ENCODE measurements around the gene XYLB. TPM values are rescaled to one million over a fixed set of nuclear protein-coding genes. Genes with fewer than 3 reads are reported as not detected.
A peak's percentile ranks its signal among the peaks of the same experiment; 100 is the strongest.

XYLB gene
- polyA plus RNA-seq, 1 of the 3 experiments (the other 2 are of a cell fraction), result 2.7 TPM

- H3K79me2 ChIP-seq (ENCODE audit: insufficient read depth), result peaks cover 36% of the 10 kb centered on the region
- H2AFZ ChIP-seq (ENCODE audit: low read depth), result peak within 1 kb of the TSS; percentile 79
- peak within 1 kb of the TSS; percentile 93 for H3K4me2 ChIP-seq
- CTCF ChIA-PET, result interaction anchor here (0.7 to 2.0 kb wide), 3 partner anchors 26 to 288 kb away, joined by 3 to 8 read pairs (median 3); partner anchors contain the start of genes OXSR1 and XYLB
- no peaks in the 10 kb centered on the region for H3K27me3 ChIP-seq (ENCODE audit: insufficient read depth)
- H3K9ac ChIP-seq, result peak within 1 kb of the TSS; percentile 93
- peak within 1 kb of the TSS; percentile 48 to 92; a peak in 3 of 4 replicates for H3K27ac ChIP-seq (ENCODE audit: low read depth in 2 of 2, low read length in 1 of 2)
- 26% methylated on average over 18 of the region's 48 CpGs for WGBS (ENCODE audit: low lambda C conversion rate)
- H3K4me3 ChIP-seq (ENCODE audit: low read depth in 2 of 2, low read length in 1 of 2), result peak within 1 kb of the TSS; percentile 84 to 87
- peak; percentile 98 for DNase-seq
- H3K9me2 ChIP-seq, result no peaks in the 10 kb centered on the region
- no peaks in the 10 kb centered on the region for H3K9me3 ChIP-seq
- H3F3A ChIP-seq (replicated peaks; ENCODE audit: insufficient read depth), result no peaks in the 10 kb centered on the region
- H4K20me1 ChIP-seq (ENCODE audit: insufficient read depth), result peaks cover 22% of the 10 kb centered on the region
- no peaks in the 10 kb centered on the region for H3K36me3 ChIP-seq (replicated peaks in 1 of 2; ENCODE audit: control insufficient read depth in 1 of 2, insufficient read depth in 2 of 2, low read length in 1 of 2)
- peaks cover 0 to 21% of the 10 kb centered on the region in 2 experiments; a peak in 1 of 4 replicates for H3K4me1 ChIP-seq (ENCODE audit: control insufficient read depth in 1 of 2, insufficient read depth in 2 of 2, low read depth in 1 of 2, low read length in 1 of 2)
- peak; percentile 64; the same call in 1 of the 2 replicates for TF ChIP-seq MXI1 (IDR thresholded peaks at IDR 0.05; ENCODE audit: low read depth, low read length)
- TF ChIP-seq YY1 (IDR thresholded peaks at IDR 0.05; ENCODE audit: low read depth), result peak; percentile 63; the same call in 1 of the 2 replicates
- no peak for TF ChIP-seq GABPA (IDR thresholded peaks at IDR 0.05; ENCODE audit: low read depth)
- peak; percentile 84; the same call in 1 of the 2 replicates for TF ChIP-seq TAF1 (IDR thresholded peaks at IDR 0.05; ENCODE audit: borderline replicate concordance, low read depth, low read length)
- no peak for TF ChIP-seq GATA2 (CRISPR knock-in tag; IDR thresholded peaks at IDR 0.05)
- peak; percentile 82; the same call in 1 of the 2 replicates for TF ChIP-seq SIN3A (IDR thresholded peaks at IDR 0.05; ENCODE audit: borderline replicate concordance, low read depth, low read length)
- TF ChIP-seq RXRA (IDR thresholded peaks at IDR 0.05; ENCODE audit: borderline replicate concordance, low read depth), result no peak
- TF ChIP-seq MAX (IDR thresholded peaks at IDR 0.05; ENCODE audit: low read depth), result peak; percentile 80
- TF ChIP-seq RCOR1 (IDR thresholded peaks at IDR 0.05; ENCODE audit: low read length), result 0 out of 2 replicates have a peak, but pooled peaks have one; percentile 6
- POLR2A ChIA-PET, result interaction anchor here (1.1 kb wide), 1 partner anchor 85 kb away, joined by 3 read pairs; no protein-coding TSS in a partner anchor
Measured at GRCh38 chr3:38453075-38453912, 106.7 kb downstream of the XYLB start, which contains the start of gene ACVR2B. Gene ACVR2B, plus strand, starts transcription at chr3:38453890. Its CDS starts 433 bp downstream, at chr3:38454323.

- DNase-seq, result no peak
- WGBS (ENCODE audit: low lambda C conversion rate), result 0% methylated on average over 13 of the region's 36 CpGs
- Histone ChIP-seq H3K9ac (peak overlapping the region; percentile 93; the same call in 1 of the 2 replicates), H3F3A (replicated peaks; ENCODE audit: insufficient read depth) (no peaks in the 10 kb centered on the region), H4K20me1 (ENCODE audit: insufficient read depth) (peaks cover 27% of the 10 kb centered on the region), H3K9me3 (no peaks in the 10 kb centered on the region), H3K4me1 (ENCODE audit: control insufficient read depth in 1 of 2, insufficient read depth in 2 of 2, low read depth in 1 of 2, low read length in 1 of 2) (peaks cover 0 to 27% of the 10 kb centered on the region in 2 experiments; a peak in 2 of 4 replicates), H2AFZ (ENCODE audit: low read depth) (no peak overlapping the region), H3K27ac (ENCODE audit: low read depth in 2 of 2, low read length in 1 of 2) (peak overlapping the region; percentile 48 to 92; a peak in 3 of 4 replicates), H3K27me3 (ENCODE audit: insufficient read depth) (no peaks in the 10 kb centered on the region), H3K4me2 (no peak overlapping the region), H3K9me2 (no peaks in the 10 kb centered on the region), H3K36me3 (replicated peaks in 1 of 2; ENCODE audit: control insufficient read depth in 1 of 2, insufficient read depth in 2 of 2, low read length in 1 of 2) (no peaks in the 10 kb centered on the region), H3K79me2 (ENCODE audit: insufficient read depth) (peaks cover 41% of the 10 kb centered on the region), H3K4me3 (ENCODE audit: low read depth in 2 of 2, low read length in 1 of 2) (peak overlapping the region; percentile 84 to 87; a peak in 3 of 4 replicates)
- TF ChIP-seq POLR2AphosphoS5 (IDR thresholded peaks at IDR 0.05; ENCODE audit: low read depth, low read length), result no peak
- no peak for TF ChIP-seq ELF1 (IDR thresholded peaks at IDR 0.05)
- TF ChIP-seq RXRA (IDR thresholded peaks at IDR 0.05; ENCODE audit: borderline replicate concordance, low read depth), result no peak
- no peak for TF ChIP-seq TEAD4 (IDR thresholded peaks at IDR 0.05; ENCODE audit: borderline replicate concordance, insufficient read depth)
- TF ChIP-seq EZH2phosphoT487 (IDR thresholded peaks at IDR 0.05; ENCODE audit: borderline replicate concordance, low read depth), result no peak
- TF ChIP-seq YY1 (IDR thresholded peaks at IDR 0.05; ENCODE audit: low read depth), result no peak
- no peak for TF ChIP-seq USF1 (IDR thresholded peaks at IDR 0.05; ENCODE audit: borderline replicate concordance, low read depth)
- TF ChIP-seq CHD2 (IDR thresholded peaks at IDR 0.05; ENCODE audit: low read length, partially characterized antibody), result no peak
- ChIA-PET POLR2A (no interaction called here), CTCF (interaction anchor here (2.0 kb wide), 1 partner anchor 108 kb away, joined by 8 read pairs; the partner anchor contains the start of gene XYLB)
Measured at GRCh38 chr3:38453913-38454177, 107.3 kb downstream of the XYLB start.
